ENCODE data around the gene USP10.

Gene USP10

GRCh38 chr16:84791501-84791900 is 91.7 kb downstream of the USP10 start:
- no peak overlapping the region for H3K27ac ChIP-seq
- no peak for TF ChIP-seq CTCF (IDR thresholded peaks at IDR 0.05; ENCODE audit: low read depth, low read length)
- no peaks in the 10 kb centered on the region for H3K9me3 ChIP-seq (ENCODE audit: severe bottlenecking)
- no peak for DNase-seq
- no peaks in the 10 kb centered on the region for H3K27me3 ChIP-seq (ENCODE audit: insufficient read depth, low read depth, severe bottlenecking)
- H3K36me3 ChIP-seq = no peaks in the 10 kb centered on the region
- no peak overlapping the region for H3K4me3 ChIP-seq (ENCODE audit: low read depth, low read length)

- no peaks in the 10 kb centered on the region for H3K27me3 ChIP-seq (ENCODE audit: insufficient read depth, low read depth, severe bottlenecking)
- no peak overlapping the region for H3K27ac ChIP-seq
- no peaks in the 10 kb centered on the region for H3K9me3 ChIP-seq (ENCODE audit: severe bottlenecking)
Observed at GRCh38 chr16:84794186-84794585, 94.4 kb downstream of the USP10 start.

GRCh38 chr16:84794626-84795025 is 94.8 kb downstream of the USP10 start:
- H3K27ac ChIP-seq = no peak overlapping the region
- no peaks in the 10 kb centered on the region for H3K36me3 ChIP-seq
- no peaks in the 10 kb centered on the region for H3K9me3 ChIP-seq (ENCODE audit: severe bottlenecking)
- TF ChIP-seq CTCF (IDR thresholded peaks at IDR 0.05; ENCODE audit: low read depth, low read length) = no peak
- no peak overlapping the region for H3K4me3 ChIP-seq (ENCODE audit: low read depth, low read length)
- no peaks in the 10 kb centered on the region for H3K27me3 ChIP-seq (ENCODE audit: insufficient read depth, low read depth, severe bottlenecking)
- no peak for DNase-seq

More at GRCh38 chr16:84794186-84794585, 94.4 kb downstream of the USP10 start:
- DNase-seq = no peak
- TF ChIP-seq CTCF (IDR thresholded peaks at IDR 0.05; ENCODE audit: low read depth, low read length) = no peak
- Histone ChIP-seq H3K4me3 (ENCODE audit: low read depth, low read length) (no peak overlapping the region), H3K36me3 (no peaks in the 10 kb centered on the region)

GRCh38 chr16:84795329-84796053 is 95.7 kb downstream of the USP10 start:
- no peak for DNase-seq
- no peaks in the 10 kb centered on the region for H3K27me3 ChIP-seq (ENCODE audit: insufficient read depth, low read depth, severe bottlenecking)
- no peak overlapping the region for H3K4me3 ChIP-seq (ENCODE audit: low read depth, low read length)
- no peaks in the 10 kb centered on the region for H3K36me3 ChIP-seq
- no peak for TF ChIP-seq CTCF (IDR thresholded peaks at IDR 0.05; ENCODE audit: low read depth, low read length)
- H3K27ac ChIP-seq = no peak overlapping the region
- H3K9me3 ChIP-seq (ENCODE audit: severe bottlenecking) = no peaks in the 10 kb centered on the region

GRCh38 chr16:84800158-84800978 is 100.6 kb downstream of the USP10 start:
- Histone ChIP-seq H3K36me3 (no peaks in the 10 kb centered on the region), H3K4me3 (ENCODE audit: low read depth, low read length) (no peak overlapping the region), H3K9me3 (ENCODE audit: severe bottlenecking) (no peaks in the 10 kb centered on the region), H3K27me3 (ENCODE audit: insufficient read depth, low read depth, severe bottlenecking) (no peaks in the 10 kb centered on the region), H3K27ac (no peak overlapping the region)
- no peak for DNase-seq
- TF ChIP-seq CTCF (IDR thresholded peaks at IDR 0.05; ENCODE audit: low read depth, low read length) = no peak

Data from WERI-Rb-1 (cell line).